ENCODE data around the gene UGGT1. TPM values are rescaled to one million over a fixed set of nuclear protein-coding genes. Genes with fewer than 3 reads are reported as not detected.
"Not testable (repeated sequence)": the region's sequence is repeated elsewhere in the genome, so short reads cannot be mapped to it uniquely, and the experiment has no call there.

UGGT1 gene
- total RNA-seq, 1 donor from 2014 or later, result 24.3 TPM

DNA sequence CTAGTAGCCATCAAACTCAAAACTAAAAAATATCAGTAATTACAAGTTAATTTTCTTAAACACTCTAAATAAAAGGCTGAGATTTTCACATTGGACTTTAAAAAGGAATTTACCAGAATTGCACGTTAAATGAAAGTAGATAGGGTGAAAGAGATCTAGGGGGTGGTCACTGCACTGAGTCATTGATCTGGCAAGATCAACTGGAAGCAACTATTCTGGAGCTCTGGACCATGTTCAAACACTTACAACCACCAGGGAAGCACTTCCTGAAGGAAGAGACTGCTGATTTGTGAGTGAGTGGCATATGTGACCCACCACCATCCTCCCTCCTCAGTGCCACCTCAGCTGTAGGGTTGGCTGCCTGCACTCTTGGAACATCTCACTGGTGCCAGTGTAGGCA lies 111.8 kb downstream of the UGGT1 start:
- ATAC-seq (no peak), DNase-seq (ENCODE audit: missing footprints) (no peak)
- intact Hi-C loops (cut with DNase I), result no loop called here

DNA sequence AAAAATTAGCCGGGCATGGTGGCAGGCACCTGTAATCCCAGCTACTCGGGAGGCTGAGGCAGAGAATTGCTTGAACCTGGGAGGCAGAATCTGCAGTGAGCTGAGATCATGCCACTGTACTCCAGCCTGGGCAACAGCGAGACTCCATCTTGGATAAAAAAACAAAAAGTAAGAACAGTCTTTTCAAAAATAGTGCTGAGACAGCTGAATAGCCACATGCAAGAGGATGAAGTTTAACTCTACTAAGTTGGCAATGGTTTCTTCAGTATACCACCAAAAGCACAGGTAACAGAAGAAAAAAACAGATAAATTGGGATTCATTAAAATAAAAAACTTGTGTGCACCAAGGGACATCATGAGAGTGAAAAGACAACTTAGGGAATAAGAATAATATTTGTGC lies 115.2 kb downstream of the UGGT1 start:
- ATAC-seq, result no peak
- intact Hi-C loops (cut with DNase I), result no loop called here

GRCh38 chr2:128208023-128208422 lies 117.0 kb downstream of the UGGT1 start:
- intact Hi-C loops (cut with DNase I), result no loop called here
- no peak for ATAC-seq
- no peak for DNase-seq (ENCODE audit: missing footprints)

More for the DNA sequence above, 115.2 kb downstream of the UGGT1 start:
- DNase-seq (ENCODE audit: missing footprints), result no peak

DNA sequence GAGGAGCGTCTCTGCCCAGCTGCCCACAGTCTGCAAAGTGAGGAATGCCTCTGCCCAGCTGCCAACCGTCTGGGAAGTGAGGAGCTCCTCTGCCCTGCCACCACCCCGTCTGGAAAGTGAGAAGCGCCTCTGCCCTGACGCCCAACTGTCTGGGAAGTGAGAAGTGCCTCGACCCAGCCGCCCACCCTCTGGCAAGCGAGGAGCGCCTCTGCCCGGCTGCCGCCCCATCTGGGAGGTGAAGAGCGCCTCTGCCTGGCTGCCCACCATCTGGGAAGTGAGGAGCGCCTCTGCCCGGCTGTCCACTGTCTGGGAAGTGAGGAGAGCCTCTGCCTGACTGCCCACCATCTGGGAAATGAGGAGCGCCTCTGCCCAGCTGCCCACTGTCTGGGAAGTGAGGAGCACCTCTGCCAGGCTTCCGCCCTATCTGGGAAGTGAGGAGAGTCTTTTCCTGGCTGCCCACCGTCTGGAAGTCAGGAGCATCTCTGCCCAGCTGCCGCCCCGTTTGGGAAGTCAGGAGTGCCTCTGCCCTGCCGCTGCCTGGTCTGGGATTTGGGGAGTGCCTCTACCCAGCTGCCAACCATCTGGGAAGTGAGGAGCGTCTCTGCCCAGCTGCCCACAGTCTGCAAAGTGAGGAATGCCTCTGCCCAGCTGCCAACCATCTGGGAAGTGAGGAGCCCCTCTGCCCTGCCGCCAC lies 117.8 kb downstream of the UGGT1 start:
- not testable (repeated sequence) for ATAC-seq

GRCh38 chr2:128214251-128214650 lies 123.3 kb downstream of the UGGT1 start:
- no peak for DNase-seq (ENCODE audit: missing footprints)
- ATAC-seq, result no peak
- intact Hi-C loops (cut with DNase I), result no loop called here

More for the DNA sequence above, 117.8 kb downstream of the UGGT1 start:
- DNase-seq (ENCODE audit: missing footprints); intact Hi-C loops (cut with DNase I): not testable (repeated sequence)

DNA sequence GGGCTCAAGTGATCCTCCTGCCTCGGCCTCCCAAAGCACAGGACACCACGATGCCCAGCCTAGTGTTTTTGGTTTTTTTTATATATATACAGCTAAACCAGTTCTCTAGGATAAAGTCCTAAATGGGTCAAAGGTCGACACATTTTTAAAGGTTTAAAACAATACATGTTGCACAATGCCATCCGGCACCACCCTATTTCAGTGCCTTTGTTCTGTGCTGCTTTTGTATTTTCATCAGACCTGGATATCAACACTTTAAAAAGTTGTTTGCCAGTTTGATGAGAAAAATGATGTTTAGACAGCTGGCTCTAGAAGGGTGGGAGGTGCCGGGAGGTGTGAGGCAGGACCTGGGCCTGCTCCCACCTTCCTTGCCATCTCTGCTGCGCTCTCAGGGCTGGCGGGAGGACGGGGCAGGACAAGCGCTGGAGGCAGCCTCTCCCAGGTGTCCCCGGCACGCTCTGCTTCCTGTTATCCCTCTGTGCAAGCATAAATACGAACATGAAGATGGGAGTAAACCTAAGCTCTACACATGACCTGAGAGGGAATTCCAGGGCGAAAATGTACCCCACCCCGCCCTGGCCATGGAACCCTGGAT lies 124.0 kb downstream of the UGGT1 start:
- DNase-seq (ENCODE audit: missing footprints), result no peak
- ATAC-seq, result no peak
- intact Hi-C loops (cut with DNase I), result no loop called here

GRCh38 chr2:128215897-128216642 lies 125.1 kb downstream of the UGGT1 start:
- intact Hi-C loops (cut with DNase I), result no loop called here
- ATAC-seq (no peak), DNase-seq (ENCODE audit: missing footprints) (no peak)

DNA sequence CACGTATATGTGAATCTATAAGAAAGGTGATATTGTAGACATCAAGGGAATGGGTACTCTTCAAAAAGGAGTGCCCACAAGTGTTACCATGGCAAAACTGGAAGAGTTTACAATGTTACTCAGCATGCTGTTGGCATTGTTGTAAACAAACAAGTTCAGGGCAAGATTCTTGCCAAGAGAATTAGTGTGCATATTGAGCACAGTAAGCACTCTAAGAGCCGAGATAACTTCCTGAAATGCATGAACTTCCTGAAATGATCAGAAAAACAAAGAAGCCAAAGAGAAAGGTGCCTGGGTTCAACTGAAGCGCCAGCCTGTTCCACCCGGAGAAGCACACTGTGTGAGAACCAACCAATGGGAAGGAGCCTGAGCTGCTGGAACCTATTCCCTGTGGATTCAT lies 126.7 kb downstream of the UGGT1 start:
- no peak for DNase-seq (ENCODE audit: missing footprints)
- intact Hi-C loops (cut with DNase I), result no loop called here
- no peak for ATAC-seq

DNA sequence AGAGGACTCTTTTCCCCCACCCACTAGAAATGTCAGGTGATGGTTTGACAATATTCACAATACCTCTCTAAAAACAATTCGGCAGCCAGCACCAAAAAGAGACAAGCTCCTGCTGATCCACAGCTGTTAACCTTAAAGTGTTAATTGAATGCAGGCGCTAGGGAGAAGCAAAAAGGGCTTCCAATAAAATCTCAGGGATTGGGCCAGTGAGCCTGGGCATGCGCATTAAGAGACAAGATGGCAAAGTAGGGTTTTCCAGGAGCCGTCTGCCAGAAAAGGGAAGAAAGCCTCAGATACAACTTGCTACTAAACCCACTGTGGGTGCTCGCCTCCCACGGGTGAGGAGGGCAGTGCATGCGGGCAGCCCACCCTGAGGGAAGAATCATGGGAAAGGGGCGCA lies 128.9 kb downstream of the UGGT1 start:
- intact Hi-C loops (cut with DNase I), result no loop called here
- DNase-seq (ENCODE audit: missing footprints) (no peak), ATAC-seq (no peak)

GRCh38 chr2:128227862-128228261 lies 136.9 kb downstream of the UGGT1 start:
- no peak for DNase-seq (ENCODE audit: missing footprints)
- no peak for ATAC-seq
- intact Hi-C loops (cut with DNase I), result no loop called here

- DNase-seq (ENCODE audit: missing footprints), result no peak
- intact Hi-C loops (cut with DNase I), result no loop called here
- no peak for ATAC-seq
Observed at GRCh38 chr2:128228894-128229293, 137.9 kb downstream of the UGGT1 start.

GRCh38 chr2:128232965-128233789 lies 142.2 kb downstream of the UGGT1 start:
- intact Hi-C loops (cut with DNase I), result loop anchor here (2.0 to 5.0 kb wide), 4 partner anchors 46 to 346 kb away; partner anchors contain the start of gene AMMECR1L
- ATAC-seq, result peak; percentile 98
- peak; percentile 96 for DNase-seq (ENCODE audit: missing footprints)

- ATAC-seq (no peak), DNase-seq (ENCODE audit: missing footprints) (no peak)
- intact Hi-C loops (cut with DNase I), result loop anchor here (2.0 to 5.0 kb wide), 4 partner anchors 47 to 347 kb away; partner anchors contain the start of gene AMMECR1L
Observed at GRCh38 chr2:128233790-128234395, 142.9 kb downstream of the UGGT1 start.

GRCh38 chr2:128234613-128235012 lies 143.6 kb downstream of the UGGT1 start:
- ATAC-seq, result no peak
- intact Hi-C loops (cut with DNase I), result loop anchor here (5.0 kb wide), 1 partner anchor 347 kb away; the partner anchor contains the start of gene AMMECR1L
- DNase-seq (ENCODE audit: missing footprints), result no peak

DNA sequence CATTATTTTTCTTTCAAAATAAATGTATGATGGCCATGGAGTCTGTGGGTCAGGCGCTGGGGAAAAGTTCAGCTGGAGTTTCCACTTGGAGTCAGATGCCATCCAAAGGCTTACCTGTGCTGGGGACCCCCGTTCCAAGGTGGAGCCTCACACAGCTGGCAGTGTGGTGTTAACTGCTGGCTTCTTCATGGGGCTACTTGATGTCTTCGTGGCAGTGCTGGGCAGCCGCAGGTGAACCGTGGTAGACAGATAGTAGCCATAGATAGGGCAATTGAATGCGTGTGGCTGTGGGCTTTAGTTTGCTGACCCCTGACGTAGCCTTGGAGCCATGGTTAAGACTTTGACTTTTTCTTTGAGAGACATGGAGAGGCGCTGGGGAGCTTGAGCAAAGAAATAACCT lies 144.6 kb downstream of the UGGT1 start:
- DNase-seq (ENCODE audit: missing footprints) (no peak), ATAC-seq (no peak)
- intact Hi-C loops (cut with DNase I), result no loop called here

DNA sequence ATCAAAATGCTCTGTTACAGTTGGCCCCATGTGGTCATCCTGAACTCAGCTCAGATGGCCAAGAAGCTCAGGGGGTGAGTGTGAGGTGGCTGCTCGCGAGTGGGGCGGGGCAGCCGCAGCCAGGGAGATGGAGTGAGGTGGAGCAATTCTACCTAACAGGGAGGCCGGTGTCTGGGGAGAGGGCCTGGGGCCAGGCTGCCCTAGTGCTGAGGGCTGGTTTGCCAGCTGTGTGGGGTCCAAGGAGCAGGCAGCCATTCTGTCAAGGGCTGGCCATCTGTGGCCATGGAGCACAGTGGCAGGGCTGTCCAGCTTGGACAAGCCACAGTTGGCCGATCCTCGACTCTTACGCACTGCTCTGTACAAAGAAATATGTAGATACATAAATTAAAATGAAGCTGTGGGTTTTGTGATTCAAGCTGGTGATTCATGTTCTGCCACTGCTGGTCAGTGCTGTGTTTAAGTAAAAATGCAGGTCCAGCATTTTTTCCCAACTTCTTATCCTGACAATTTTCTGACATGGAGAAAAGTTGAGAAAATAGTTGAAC lies 145.6 kb downstream of the UGGT1 start:
- intact Hi-C loops (cut with DNase I), result loop anchor here (2.0 kb wide), 1 partner anchor 44 kb away; no protein-coding TSS in a partner anchor
- no peak for DNase-seq (ENCODE audit: missing footprints)
- no peak for ATAC-seq

DNA sequence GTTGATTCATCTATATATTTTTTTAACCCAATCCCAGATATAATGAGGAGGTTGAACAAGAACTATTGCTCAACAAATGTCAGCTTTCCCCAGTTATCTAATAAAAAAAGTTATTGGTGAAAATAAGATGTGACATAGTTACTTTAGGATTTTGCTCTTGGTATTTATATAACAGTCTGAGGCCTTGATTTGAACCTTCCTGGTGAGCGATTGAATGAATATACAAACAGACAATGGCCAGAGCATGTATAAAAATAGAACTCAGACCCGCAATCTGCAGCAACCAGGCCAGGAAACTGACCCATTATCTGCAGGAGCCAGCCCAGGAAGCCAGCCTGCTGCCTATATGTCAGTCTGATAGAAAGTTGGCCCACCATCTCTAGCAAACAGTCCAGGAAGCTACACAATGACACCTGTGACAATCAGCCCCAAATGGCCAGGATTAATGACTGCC lies 146.1 kb downstream of the UGGT1 start:
- intact Hi-C loops (cut with DNase I), result loop anchor here (2.0 kb wide), 1 partner anchor 44 kb away; no protein-coding TSS in a partner anchor
- ATAC-seq, result no peak
- no peak for DNase-seq (ENCODE audit: missing footprints)
